Muscle of leg (tissue), 11 donors: ENCODE measurements around the gene NLGN1. TPM values are rescaled to one million over a fixed set of nuclear protein-coding genes. Genes with fewer than 3 reads are reported as not detected.
"Not testable (repeated sequence)": the region's sequence is repeated elsewhere in the genome, so short reads cannot be mapped to it uniquely, and the experiment has no call there.

ENCODE experiments used
- DNase-seq: peaks from one replicate; pipeline ENCODE4 v3.0.0; 2013
- H3K27ac ChIP-seq: one replicate; pipeline ENCODE4 v1.5.1; 2013; ENCODE audit warnings: mild to moderate bottlenecking, low read length, control low read depth
- H3K27me3 ChIP-seq: one replicate; pipeline ENCODE4 v1.6.1; 2013; ENCODE audit warnings: low read length; ENCODE audit not compliant: control insufficient read depth, insufficient read depth
- H3K36me3 ChIP-seq: one replicate; pipeline ENCODE4 v1.6.1; 2013; ENCODE audit warnings: low read length; ENCODE audit not compliant: control insufficient read depth, insufficient read depth
- H3K4me1 ChIP-seq: one replicate; pipeline ENCODE4 v1.6.1; 2013; ENCODE audit warnings: low read length; ENCODE audit not compliant: control insufficient read depth, insufficient read depth
- H3K4me3 ChIP-seq: one replicate; pipeline ENCODE4 v1.5.1; 2013; ENCODE audit warnings: low read length, control low read depth
- H3K9me3 ChIP-seq: replicated peaks from 2 replicates; pipeline ENCODE4 v1.6.1; 2013; ENCODE audit warnings: low read depth, low read length; ENCODE audit not compliant: control insufficient read depth
- WGBS: methylation state at CpG from one replicate; pipeline ENCODE4 v1.1.5; 2013; ENCODE audit warnings: missing lambda C conversion rate; ENCODE audit not compliant: insufficient coverage; 5-methylcytosine and 5-hydroxymethylcytosine counted together
- polyA plus RNA-seq, 8 donors: library from polyadenylated mRNA; unstranded; fragments of 120-200 nt; gene quantifications; one replicate each; pipeline versions ENCODE4 v1.2.1 to v1.2.3, GENCODE V29; 2013; ENCODE audit warnings: inconsistent platforms in 1 of 8, low replicate concordance in 1 of 8; ENCODE audit not compliant: insufficient read length in 8 of 8, insufficient read depth in 1 of 8
- total RNA-seq: library from RNA; stranded (reverse); fragments of 120-200 nt; gene quantifications from one replicate; pipeline ENCODE4 v1.2.4, GENCODE V29; 2013

NLGN1 gene
- total and polyA plus RNA-seq, 9 donors = 0.95 to 8.5 (median 2.7) TPM

- no peak overlapping the region for H3K4me3 ChIP-seq
These were observed 18.5 kb downstream of the NLGN1 start for GRCh38 chr3:173416070-173416469.

DNA sequence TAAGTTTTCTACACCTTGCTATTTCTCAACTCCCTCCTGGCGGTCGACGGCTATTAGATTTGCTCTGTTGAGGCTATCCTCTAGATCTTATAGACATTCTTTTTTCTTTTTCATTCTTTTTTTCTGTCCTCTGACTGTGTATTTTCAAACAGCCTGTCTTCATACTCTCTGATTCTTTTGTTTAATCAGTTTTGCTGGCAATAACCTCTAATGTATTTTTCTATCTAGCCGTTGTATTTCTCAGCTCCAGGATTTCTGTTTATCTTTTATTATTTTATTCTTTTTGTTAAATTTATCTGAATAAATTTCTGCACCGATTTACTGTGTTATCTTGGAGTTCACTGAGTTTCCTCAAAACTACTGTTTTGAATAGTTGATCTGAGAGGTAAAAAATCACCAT, 31.5 kb downstream of the NLGN1 start:
- peaks cover 7% of the 10 kb centered on the region for H3K9me3 ChIP-seq
- H3K4me3 ChIP-seq = no peak overlapping the region
- H3K36me3 ChIP-seq = no peaks in the 10 kb centered on the region
- H3K27ac ChIP-seq = no peak overlapping the region
- WGBS = no CpG with 5 or more reads among the region's 5 CpGs
- no peak for DNase-seq
- no peaks in the 10 kb centered on the region for H3K4me1 ChIP-seq
- H3K27me3 ChIP-seq = no peaks in the 10 kb centered on the region

More at GRCh38 chr3:173416070-173416469, 18.5 kb downstream of the NLGN1 start:
- H3K4me1 ChIP-seq = no peaks in the 10 kb centered on the region
- H3K9me3 ChIP-seq = no peaks in the 10 kb centered on the region
- no peaks in the 10 kb centered on the region for H3K27me3 ChIP-seq
- no peak overlapping the region for H3K27ac ChIP-seq
- H3K36me3 ChIP-seq = no peaks in the 10 kb centered on the region
- no peak for DNase-seq
- WGBS = no CpG with 5 or more reads among the region's 1 CpG

- no peak for DNase-seq
- no peaks in the 10 kb centered on the region for H3K4me1 ChIP-seq
- no peak overlapping the region for H3K27ac ChIP-seq
- H3K4me3 ChIP-seq = no peak overlapping the region
- H3K27me3 ChIP-seq = no peaks in the 10 kb centered on the region
- H3K36me3 ChIP-seq = no peaks in the 10 kb centered on the region
- WGBS = no CpG with 5 or more reads among the region's 1 CpG
- peaks cover 7% of the 10 kb centered on the region for H3K9me3 ChIP-seq
These were observed 32.0 kb downstream of the NLGN1 start for GRCh38 chr3:173429527-173429926.

DNA sequence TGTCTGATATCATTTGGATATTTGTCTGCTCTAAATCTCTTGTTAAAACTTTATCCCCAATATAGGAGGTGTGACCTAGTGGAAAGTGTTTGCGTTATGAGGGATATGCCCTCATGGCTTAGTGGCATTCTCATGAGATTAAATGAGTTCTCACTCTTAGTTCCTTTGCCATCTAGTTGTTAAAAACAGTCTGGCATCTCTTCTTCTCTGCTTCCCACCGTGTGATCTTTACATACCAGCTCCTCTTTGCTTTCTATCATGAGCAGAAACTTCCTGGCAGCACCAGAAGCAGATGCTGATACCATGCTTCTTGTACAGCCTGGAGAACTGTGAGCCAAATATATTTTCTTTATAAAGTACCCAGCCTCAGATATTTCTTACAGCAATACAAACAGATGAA, 33.0 kb downstream of the NLGN1 start:
- Histone ChIP-seq H3K36me3 (no peaks in the 10 kb centered on the region), H3K4me3 (no peak overlapping the region), H3K4me1 (no peaks in the 10 kb centered on the region), H3K9me3 (peaks cover 7% of the 10 kb centered on the region), H3K27ac (no peak overlapping the region), H3K27me3 (no peaks in the 10 kb centered on the region)
- DNase-seq = no peak
- WGBS = 73% methylated on average over 1 of the region's 2 CpGs

GRCh38 chr3:173439004-173439403, 41.5 kb downstream of the NLGN1 start:
- H3K4me1 ChIP-seq = no peaks in the 10 kb centered on the region
- no peaks in the 10 kb centered on the region for H3K9me3 ChIP-seq
- no CpG with 5 or more reads among the region's 1 CpG for WGBS
- no peaks in the 10 kb centered on the region for H3K36me3 ChIP-seq
- no peak overlapping the region for H3K27ac ChIP-seq
- H3K27me3 ChIP-seq = no peaks in the 10 kb centered on the region
- no peak for DNase-seq
- H3K4me3 ChIP-seq = no peak overlapping the region

- H3K36me3 ChIP-seq = no peaks in the 10 kb centered on the region
- DNase-seq = no peak
- no peaks in the 10 kb centered on the region for H3K9me3 ChIP-seq
- H3K4me3 ChIP-seq = no peak overlapping the region
- no peaks in the 10 kb centered on the region for H3K4me1 ChIP-seq
- H3K27me3 ChIP-seq = no peaks in the 10 kb centered on the region
- H3K27ac ChIP-seq = no peak overlapping the region
- WGBS = no CpG with 5 or more reads among the region's 3 CpGs
These were observed 43.0 kb downstream of the NLGN1 start for GRCh38 chr3:173440514-173440913.

- H3K36me3 ChIP-seq, H3K27me3 ChIP-seq, H3K9me3 ChIP-seq, H3K4me3 ChIP-seq, DNase-seq, H3K4me1 ChIP-seq, H3K27ac ChIP-seq: not testable (repeated sequence)
- WGBS = 91% methylated on average over 6 of the region's 10 CpGs
These were observed 54.0 kb downstream of the NLGN1 start for GRCh38 chr3:173451561-173451960.

DNA sequence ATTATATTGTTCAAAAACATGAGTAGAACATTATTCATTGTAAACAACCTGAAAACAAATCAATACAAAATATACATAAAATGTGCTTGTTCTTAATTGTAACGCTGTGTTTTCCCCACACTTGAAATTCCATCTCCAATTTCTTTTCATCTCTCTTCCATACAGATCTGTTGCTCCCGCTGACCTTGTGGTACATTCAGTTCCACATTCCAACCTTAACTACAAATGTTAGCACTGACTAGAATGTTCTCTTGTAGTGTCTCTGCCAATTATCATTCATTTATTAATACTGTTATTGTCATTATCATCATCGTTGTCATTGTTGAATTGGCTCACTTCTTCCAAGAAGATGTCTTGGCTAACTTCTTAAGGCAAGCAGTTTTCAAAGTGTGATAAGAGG, 65.7 kb downstream of the NLGN1 start:
- no peak for DNase-seq
- H3K4me1 ChIP-seq = no peaks in the 10 kb centered on the region
- H3K36me3 ChIP-seq = no peaks in the 10 kb centered on the region
- H3K27me3 ChIP-seq = no peaks in the 10 kb centered on the region
- H3K4me3 ChIP-seq = no peak overlapping the region
- no peak overlapping the region for H3K27ac ChIP-seq
- no peaks in the 10 kb centered on the region for H3K9me3 ChIP-seq
- 100% methylated on average over 2 of the region's 3 CpGs for WGBS

DNA sequence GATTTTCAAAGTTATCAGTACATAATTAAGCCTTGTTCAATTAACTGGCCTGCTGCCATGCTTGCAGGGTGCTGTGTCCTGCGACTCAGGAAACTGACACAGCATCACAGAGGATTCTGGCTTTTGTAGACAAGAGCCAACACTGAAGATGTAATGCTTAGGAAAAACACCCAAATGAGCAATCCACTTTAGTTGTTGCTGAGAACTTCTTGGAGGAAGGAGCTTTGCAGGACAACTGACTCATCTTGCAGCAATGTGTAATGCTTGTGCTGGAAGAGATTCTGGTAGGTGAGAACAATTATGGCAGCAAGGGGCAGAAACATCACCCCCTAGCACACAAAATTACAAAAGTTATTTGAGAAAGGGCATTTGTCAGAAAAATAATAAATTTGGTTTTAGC, 67.6 kb downstream of the NLGN1 start:
- Histone ChIP-seq H3K36me3 (no peaks in the 10 kb centered on the region), H3K4me1 (no peaks in the 10 kb centered on the region), H3K9me3 (no peaks in the 10 kb centered on the region), H3K27me3 (no peaks in the 10 kb centered on the region), H3K4me3 (no peak overlapping the region), H3K27ac (no peak overlapping the region)
- WGBS = no CpG with 5 or more reads among the region's 1 CpG
- DNase-seq = no peak

GRCh38 chr3:173465898-173466678, 68.5 kb downstream of the NLGN1 start:
- WGBS = no CpG with 5 or more reads among the region's 4 CpGs
- Histone ChIP-seq H3K27me3 (no peaks in the 10 kb centered on the region), H3K4me1 (no peaks in the 10 kb centered on the region), H3K9me3 (no peaks in the 10 kb centered on the region), H3K27ac (no peak overlapping the region), H3K4me3 (no peak overlapping the region), H3K36me3 (no peaks in the 10 kb centered on the region)
- no peak for DNase-seq

GRCh38 chr3:173467501-173467900, 70.0 kb downstream of the NLGN1 start:
- DNase-seq = no peak
- H3K4me1 ChIP-seq = no peaks in the 10 kb centered on the region
- no peaks in the 10 kb centered on the region for H3K27me3 ChIP-seq

More at GRCh38 chr3:173467501-173467900, 70.0 kb downstream of the NLGN1 start:
- Histone ChIP-seq H3K4me3 (no peak overlapping the region), H3K36me3 (no peaks in the 10 kb centered on the region), H3K27ac (no peak overlapping the region), H3K9me3 (no peaks in the 10 kb centered on the region)
